ENCODE results near the gene SMARCE1. TPM values are rescaled to one million over a fixed set of nuclear protein-coding genes. Genes with fewer than 3 reads are reported as not detected.

SMARCE1 gene
- total and polyA plus RNA-seq, 9 of the 15 experiments (the other 6 are each of a cell fraction or from before 2014, with no cell fraction given), result 64.1 to 142 (median 114) TPM

- in situ Hi-C loops (cut with MboI) (loop anchor here (25.0 kb wide), 1 partner anchor 1057 kb away; no protein-coding TSS in a partner anchor), intact Hi-C loops (cut with micrococcal nuclease) (no loop called here)
- Histone ChIP-seq H3K4me2 (ENCODE audit: insufficient read depth, low read length) (no peak overlapping the region), H3K79me2 (ENCODE audit: control insufficient read depth, insufficient read depth, low read length) (no peaks in the 10 kb centered on the region), H3K4me1 (replicated peaks in 1 of 2; ENCODE audit: control insufficient read depth in 2 of 2, insufficient read depth in 2 of 2, low read length in 2 of 2) (no peaks in the 10 kb centered on the region), H3K36me3 (ENCODE audit: control insufficient read depth, insufficient read depth, low read length) (no peaks in the 10 kb centered on the region), H3K27ac (ENCODE audit: extremely low read depth, low read depth, low read length) (no peak overlapping the region), H3K27me3 (ENCODE audit: control insufficient read depth in 2 of 2, insufficient read depth in 2 of 2, low read length in 2 of 2) (peaks cover 6 to 28% of the 10 kb centered on the region in 2 experiments; a peak in 4 of 5 replicates), H2AFZ (ENCODE audit: low read depth, low read length) (no peak overlapping the region), H3K9me1 (ENCODE audit: control insufficient read depth, insufficient read depth, low read length) (no peaks in the 10 kb centered on the region), H3K9me3 (replicated peaks; ENCODE audit: control insufficient read depth, insufficient read depth, low read depth, low read length) (no peaks in the 10 kb centered on the region), H3K9ac (ENCODE audit: insufficient read depth in 1 of 2, low read depth in 2 of 2, low read length in 2 of 2) (no peak overlapping the region), H3K4me3 (no peak overlapping the region), H4K20me1 (replicated peaks; ENCODE audit: control insufficient read depth, insufficient read depth, low read length) (no peaks in the 10 kb centered on the region)
- ChIA-PET CTCF (ENCODE audit: low intra/inter-chr PET ratio) (interaction anchor here (0.6 kb wide), 1 partner anchor 1713 kb away, joined by 4 read pairs; no protein-coding TSS in a partner anchor), POLR2A (interaction anchor here (0.5 to 1.6 kb wide), 2 partner anchors 10 to 372 kb away, joined by 3 to 7 read pairs; no protein-coding TSS in a partner anchor)
- ATAC-seq (no peak), DNase-seq (ENCODE audit: extremely low read depth in 1 of 4, low spot score in 3 of 4) (no peak), FAIRE-seq (no peak)
- no TSS peak for BruUV-seq (replicated peaks)
- no peak for TF ChIP-seq PHF21A (IDR thresholded peaks at IDR 0.05; ENCODE audit: borderline replicate concordance, low read depth)
- TF ChIP-seq TARDBP (IDR thresholded peaks at IDR 0.05), result no peak
- no peak for TF ChIP-seq MAZ (CRISPR knock-in tag; conservative IDR thresholded peaks at IDR 0.05 in 1 of 2, IDR thresholded peaks at IDR 0.05 in 1 of 2)
- TF ChIP-seq HMBOX1 (IDR thresholded peaks at IDR 0.05), result no peak
- WGBS (ENCODE audit: insufficient coverage, low coverage, missing lambda C conversion rate), result 18% methylated on average over 6 of the region's 6 CpGs
Measured at GRCh38 chr17:40605306-40605705, 42.3 kb downstream of the SMARCE1 start.
